GM19397 (cell line): ENCODE measurements around the gene KIF6.

Experiments used
- ATAC-seq: cut with Tn5 transposase; IDR thresholded peaks from one replicate; pipeline ENCODE4 v1.9.1; 2021; ENCODE audit warnings: mild to moderate bottlenecking, moderate library complexity; ENCODE audit not compliant: unreplicated experiment

Gene KIF6

GRCh38 chr6:39426073-39426456 lies 299.1 kb downstream of the KIF6 start:
- ATAC-seq, result no peak

GRCh38 chr6:39425346-39426072 lies 299.7 kb downstream of the KIF6 start:
- ATAC-seq, result no peak

- ATAC-seq, result no peak
Observed at GRCh38 chr6:39424831-39425230, 300.4 kb downstream of the KIF6 start.

GRCh38 chr6:39422238-39422637 lies 303.0 kb downstream of the KIF6 start:
- no peak for ATAC-seq

GRCh38 chr6:39421383-39422225 lies 303.6 kb downstream of the KIF6 start:
- no peak for ATAC-seq

- ATAC-seq, result no peak
Observed at GRCh38 chr6:39420300-39421265, 304.6 kb downstream of the KIF6 start.

GRCh38 chr6:39419607-39420006 lies 305.6 kb downstream of the KIF6 start:
- no peak for ATAC-seq

- no peak for ATAC-seq
Observed at GRCh38 chr6:39417440-39417839, 307.8 kb downstream of the KIF6 start.

- ATAC-seq, result no peak
Observed at GRCh38 chr6:39416728-39417127, 308.5 kb downstream of the KIF6 start.

- ATAC-seq, result no peak
Observed at GRCh38 chr6:39416026-39416425, 309.2 kb downstream of the KIF6 start.

- no peak for ATAC-seq
Observed at GRCh38 chr6:39415482-39415881, 309.7 kb downstream of the KIF6 start.

GRCh38 chr6:39411465-39411864 lies 313.7 kb downstream of the KIF6 start:
- no peak for ATAC-seq

- no peak for ATAC-seq
Observed at GRCh38 chr6:39411001-39411400, 314.2 kb downstream of the KIF6 start.

GRCh38 chr6:39409889-39410288 lies 315.3 kb downstream of the KIF6 start:
- ATAC-seq, result no peak

GRCh38 chr6:39407446-39407993 lies 317.7 kb downstream of the KIF6 start:
- ATAC-seq, result peak; percentile 76

GRCh38 chr6:39404312-39404711 lies 320.9 kb downstream of the KIF6 start:
- ATAC-seq, result no peak

GRCh38 chr6:39403304-39403703 lies 321.9 kb downstream of the KIF6 start:
- no peak for ATAC-seq

GRCh38 chr6:39402239-39402751 lies 322.9 kb downstream of the KIF6 start:
- no peak for ATAC-seq

GRCh38 chr6:39401376-39401775 lies 323.8 kb downstream of the KIF6 start:
- no peak for ATAC-seq

GRCh38 chr6:39400026-39400425 lies 325.2 kb downstream of the KIF6 start:
- no peak for ATAC-seq

GRCh38 chr6:39396854-39397253 lies 328.4 kb downstream of the KIF6 start:
- ATAC-seq, result no peak
